ENCODE measurements around the gene MS4A5. TPM values are rescaled to one million over a fixed set of nuclear protein-coding genes. Genes with fewer than 3 reads are reported as not detected.

The MS4A5 gene
- total RNA-seq, 1 experiment from 2014 or later, result not detected

DNA sequence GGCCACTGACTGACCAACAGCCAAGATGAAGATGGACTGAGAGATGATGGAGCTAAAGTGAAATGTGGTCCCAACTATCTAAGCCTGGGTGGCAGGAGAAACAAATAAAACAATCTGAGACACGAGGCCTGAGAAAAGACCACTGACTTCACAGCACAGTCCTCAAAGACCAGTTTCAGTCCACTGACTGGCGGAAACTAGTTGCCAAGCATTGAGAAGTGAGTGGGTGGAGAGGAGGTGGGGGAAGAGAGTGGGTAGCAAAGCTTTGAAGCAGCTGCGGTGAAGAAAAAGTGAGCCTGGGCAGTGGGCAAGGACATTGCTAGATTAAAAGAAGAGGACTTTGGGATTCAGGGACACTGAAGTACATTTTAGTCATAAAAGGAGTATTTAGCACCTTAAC lies 28.2 kb downstream of the MS4A5 start:
- H3K4me3 Mint-ChIP-seq, result no peak overlapping the region
- ChIA-PET POLR2A (no interaction called here), CTCF (interaction anchor here (1.3 kb wide), 1 partner anchor 112 kb away, joined by 3 read pairs; no protein-coding TSS in a partner anchor)
- TF ChIP-seq CREB1 (CRISPR knock-in tag; IDR thresholded peaks at IDR 0.05), result no peak
- no peak for TF ChIP-seq NFE2L1 (CRISPR knock-in tag; IDR thresholded peaks at IDR 0.05)
- TF ChIP-seq, protein P1, sequence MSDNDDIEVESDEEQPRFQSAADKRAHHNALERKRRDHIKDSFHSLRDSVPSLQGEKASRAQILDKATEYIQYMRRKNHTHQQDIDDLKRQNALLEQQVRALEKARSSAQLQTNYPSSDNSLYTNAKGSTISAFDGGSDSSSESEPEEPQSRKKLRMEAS (CRISPR knock-in tag; IDR thresholded peaks at IDR 0.05), result no peak
- TF ChIP-seq, protein P2, sequence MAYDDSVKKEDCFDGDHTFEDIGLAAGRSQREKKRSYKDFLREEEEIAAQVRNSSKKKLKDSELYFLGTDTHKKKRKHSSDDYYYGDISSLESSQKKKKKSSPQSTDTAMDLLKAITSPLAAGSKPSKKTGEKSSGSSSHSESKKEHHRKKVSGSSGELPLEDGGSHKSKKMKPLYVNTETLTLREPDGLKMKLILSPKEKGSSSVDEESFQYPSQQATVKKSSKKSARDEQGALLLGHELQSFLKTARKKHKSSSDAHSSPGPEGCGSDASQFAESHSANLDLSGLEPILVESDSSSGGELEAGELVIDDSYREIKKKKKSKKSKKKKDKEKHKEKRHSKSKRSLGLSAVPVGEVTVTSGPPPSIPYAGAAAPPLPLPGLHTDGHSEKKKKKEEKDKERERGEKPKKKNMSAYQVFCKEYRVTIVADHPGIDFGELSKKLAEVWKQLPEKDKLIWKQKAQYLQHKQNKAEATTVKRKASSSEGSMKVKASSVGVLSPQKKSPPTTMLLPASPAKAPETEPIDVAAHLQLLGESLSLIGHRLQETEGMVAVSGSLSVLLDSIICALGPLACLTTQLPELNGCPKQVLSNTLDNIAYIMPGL (CRISPR knock-in tag; IDR thresholded peaks at IDR 0.05), result no peak
- no peak for TF ChIP-seq ZNF671 (CRISPR knock-in tag; IDR thresholded peaks at IDR 0.05)
- TF ChIP-seq, protein P3, sequence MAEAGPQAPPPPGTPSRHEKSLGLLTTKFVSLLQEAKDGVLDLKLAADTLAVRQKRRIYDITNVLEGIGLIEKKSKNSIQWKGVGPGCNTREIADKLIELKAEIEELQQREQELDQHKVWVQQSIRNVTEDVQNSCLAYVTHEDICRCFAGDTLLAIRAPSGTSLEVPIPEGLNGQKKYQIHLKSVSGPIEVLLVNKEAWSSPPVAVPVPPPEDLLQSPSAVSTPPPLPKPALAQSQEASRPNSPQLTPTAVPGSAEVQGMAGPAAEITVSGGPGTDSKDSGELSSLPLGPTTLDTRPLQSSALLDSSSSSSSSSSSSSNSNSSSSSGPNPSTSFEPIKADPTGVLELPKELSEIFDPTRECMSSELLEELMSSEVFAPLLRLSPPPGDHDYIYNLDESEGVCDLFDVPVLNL (CRISPR knock-in tag; IDR thresholded peaks at IDR 0.05; ENCODE audit: borderline replicate concordance, low read depth), result no peak
- no peak for TF ChIP-seq ATF1 (CRISPR knock-in tag; IDR thresholded peaks at IDR 0.05)
- no peak for TF ChIP-seq NR2C2 (CRISPR knock-in tag; IDR thresholded peaks at IDR 0.05)
- TF ChIP-seq CREM (CRISPR knock-in tag; IDR thresholded peaks at IDR 0.05), result no peak
- TF ChIP-seq CBFB (CRISPR knock-in tag; IDR thresholded peaks at IDR 0.05; ENCODE audit: low read depth), result no peak
- TF ChIP-seq ETV6 (CRISPR knock-in tag; IDR thresholded peaks at IDR 0.05), result no peak
- TF ChIP-seq, protein P4, sequence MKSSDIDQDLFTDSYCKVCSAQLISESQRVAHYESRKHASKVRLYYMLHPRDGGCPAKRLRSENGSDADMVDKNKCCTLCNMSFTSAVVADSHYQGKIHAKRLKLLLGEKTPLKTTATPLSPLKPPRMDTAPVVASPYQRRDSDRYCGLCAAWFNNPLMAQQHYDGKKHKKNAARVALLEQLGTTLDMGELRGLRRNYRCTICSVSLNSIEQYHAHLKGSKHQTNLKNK (CRISPR knock-in tag; IDR thresholded peaks at IDR 0.05), result no peak
- no peak for TF ChIP-seq TP53 (CRISPR knock-in tag; IDR thresholded peaks at IDR 0.05)
- TF ChIP-seq KAT7 (CRISPR knock-in tag; IDR thresholded peaks at IDR 0.05; ENCODE audit: borderline replicate concordance), result no peak
- no peak for TF ChIP-seq ELF4 (CRISPR knock-in tag; IDR thresholded peaks at IDR 0.05; ENCODE audit: low read depth)
- no peak for TF ChIP-seq SMAD3 (CRISPR knock-in tag; IDR thresholded peaks at IDR 0.05; ENCODE audit: borderline replicate concordance)
- TF ChIP-seq RORB (CRISPR knock-in tag; IDR thresholded peaks at IDR 0.05), result no peak
- TF ChIP-seq, protein P5, sequence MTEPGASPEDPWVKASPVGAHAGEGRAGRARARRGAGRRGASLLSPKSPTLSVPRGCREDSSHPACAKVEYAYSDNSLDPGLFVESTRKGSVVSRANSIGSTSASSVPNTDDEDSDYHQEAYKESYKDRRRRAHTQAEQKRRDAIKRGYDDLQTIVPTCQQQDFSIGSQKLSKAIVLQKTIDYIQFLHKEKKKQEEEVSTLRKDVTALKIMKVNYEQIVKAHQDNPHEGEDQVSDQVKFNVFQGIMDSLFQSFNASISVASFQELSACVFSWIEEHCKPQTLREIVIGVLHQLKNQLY (CRISPR knock-in tag; IDR thresholded peaks at IDR 0.05), result no peak
- no peak for TF ChIP-seq ZNF423 (CRISPR knock-in tag; IDR thresholded peaks at IDR 0.05)
- H3K36me3 Mint-ChIP-seq, result no peaks in the 10 kb centered on the region
- DNase-seq (ENCODE audit: low spot score) (no peak), ATAC-seq (no peak)
- no peaks in the 10 kb centered on the region for H3K9me3 Mint-ChIP-seq
- no peak overlapping the region for H3K27ac Mint-ChIP-seq
- H3K4me1 Mint-ChIP-seq, result peaks cover 2% of the 10 kb centered on the region; the same call in 1 of the 2 replicates
- no peaks in the 10 kb centered on the region; the same call in 1 of the 2 replicates for H3K27me3 Mint-ChIP-seq (ENCODE audit: low read depth)

DNA sequence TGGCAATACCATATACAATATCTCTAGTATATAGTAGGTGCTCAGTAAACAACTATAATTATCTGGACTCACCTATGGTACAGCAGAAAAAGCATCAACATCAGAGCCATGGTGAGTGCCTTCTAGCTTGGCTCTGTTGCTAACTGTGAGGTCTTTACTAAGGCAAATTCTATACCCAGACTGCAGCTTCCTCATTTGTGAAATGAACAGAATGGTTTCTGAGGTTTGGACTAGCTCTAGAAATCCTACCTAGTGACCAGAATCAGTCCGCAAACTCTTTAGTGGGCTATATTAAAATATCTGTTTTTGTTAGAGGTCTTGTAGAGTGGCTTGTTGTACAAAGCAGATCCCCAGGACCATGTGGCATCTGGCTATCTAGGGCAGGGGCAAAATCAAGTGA lies 30.0 kb downstream of the MS4A5 start:
- Mint-ChIP-seq H3K9me3 (no peaks in the 10 kb centered on the region), H3K4me3 (no peak overlapping the region), H3K27ac (no peak overlapping the region), H3K27me3 (ENCODE audit: low read depth) (no peaks in the 10 kb centered on the region; the same call in 1 of the 2 replicates), H3K36me3 (no peaks in the 10 kb centered on the region), H3K4me1 (peaks cover 2% of the 10 kb centered on the region; the same call in 1 of the 2 replicates)
- ChIA-PET POLR2A (no interaction called here), CTCF (no interaction called here)
- DNase-seq (ENCODE audit: low spot score) (no peak), ATAC-seq (no peak)
- TF ChIP-seq ESRRA (CRISPR knock-in tag; IDR thresholded peaks at IDR 0.05; ENCODE audit: borderline replicate concordance) (no peak), RORB (CRISPR knock-in tag; IDR thresholded peaks at IDR 0.05) (no peak), RELA (CRISPR knock-in tag; IDR thresholded peaks at IDR 0.05; ENCODE audit: borderline replicate concordance) (no peak), ZNF263 (CRISPR knock-in tag; IDR thresholded peaks at IDR 0.05; ENCODE audit: low read depth) (no peak), ZNF138 (CRISPR knock-in tag; conservative IDR thresholded peaks at IDR 0.05) (no peak), ZNF317 (CRISPR knock-in tag; IDR thresholded peaks at IDR 0.05; ENCODE audit: borderline replicate concordance, low read depth) (no peak)
- TF ChIP-seq, protein P6, sequence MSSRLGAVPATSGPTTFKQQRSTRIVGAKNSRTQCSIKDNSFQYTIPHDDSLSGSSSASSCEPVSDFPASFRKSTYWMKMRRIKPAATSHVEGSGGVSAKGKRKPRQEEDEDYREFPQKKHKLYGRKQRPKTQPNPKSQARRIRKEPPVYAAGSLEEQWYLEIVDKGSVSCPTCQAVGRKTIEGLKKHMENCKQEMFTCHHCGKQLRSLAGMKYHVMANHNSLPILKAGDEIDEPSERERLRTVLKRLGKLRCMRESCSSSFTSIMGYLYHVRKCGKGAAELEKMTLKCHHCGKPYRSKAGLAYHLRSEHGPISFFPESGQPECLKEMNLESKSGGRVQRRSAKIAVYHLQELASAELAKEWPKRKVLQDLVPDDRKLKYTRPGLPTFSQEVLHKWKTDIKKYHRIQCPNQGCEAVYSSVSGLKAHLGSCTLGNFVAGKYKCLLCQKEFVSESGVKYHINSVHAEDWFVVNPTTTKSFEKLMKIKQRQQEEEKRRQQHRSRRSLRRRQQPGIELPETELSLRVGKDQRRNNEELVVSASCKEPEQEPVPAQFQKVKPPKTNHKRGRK (CRISPR knock-in tag; IDR thresholded peaks at IDR 0.05; ENCODE audit: borderline replicate concordance), result no peak
- TF ChIP-seq, protein P7, sequence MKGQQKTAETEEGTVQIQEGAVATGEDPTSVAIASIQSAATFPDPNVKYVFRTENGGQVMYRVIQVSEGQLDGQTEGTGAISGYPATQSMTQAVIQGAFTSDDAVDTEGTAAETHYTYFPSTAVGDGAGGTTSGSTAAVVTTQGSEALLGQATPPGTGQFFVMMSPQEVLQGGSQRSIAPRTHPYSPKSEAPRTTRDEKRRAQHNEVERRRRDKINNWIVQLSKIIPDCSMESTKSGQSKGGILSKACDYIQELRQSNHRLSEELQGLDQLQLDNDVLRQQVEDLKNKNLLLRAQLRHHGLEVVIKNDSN (CRISPR knock-in tag; IDR thresholded peaks at IDR 0.05), result no peak
- TF ChIP-seq, protein P5 (CRISPR knock-in tag; IDR thresholded peaks at IDR 0.05), result no peak
- TF ChIP-seq, protein P8, sequence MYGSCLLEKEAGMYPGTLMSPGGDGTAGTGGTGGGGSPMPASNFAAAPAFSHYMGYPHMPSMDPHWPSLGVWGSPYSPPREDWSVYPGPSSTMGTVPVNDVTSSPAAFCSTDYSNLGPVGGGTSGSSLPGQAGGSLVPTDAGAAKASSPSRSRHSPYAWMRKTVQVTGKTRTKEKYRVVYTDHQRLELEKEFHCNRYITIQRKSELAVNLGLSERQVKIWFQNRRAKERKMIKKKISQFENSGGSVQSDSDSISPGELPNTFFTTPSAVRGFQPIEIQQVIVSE (CRISPR knock-in tag; IDR thresholded peaks at IDR 0.05; ENCODE audit: borderline replicate concordance), result no peak

Data from WTC11 (cell line).